Activated B cell treated with CpG ODN at 0.5 μM for 24 hours (primary cell): ENCODE data around the gene OTUD1. TPM values are rescaled to one million over a fixed set of nuclear protein-coding genes. Genes with fewer than 3 reads are reported as not detected.

Source experiments
- ATAC-seq: fragments of 200-7000 bp; cut with Tn5 transposase; one replicate; pipeline ENCODE4 v1.10.0; 2021; ENCODE audit warnings: low read depth, mild to moderate bottlenecking, moderate library complexity
- CTCF ChIA-PET: fragments of 350-600 bp; sonication (Branson Sonifier 250); formaldehyde crosslinking; loops from one replicate; lab custom pipeline; 2021; ENCODE audit warnings: antibody characterized with exemption; lab: Charles Lee
- POLR2A ChIA-PET: fragments of 350-600 bp; sonication (Branson Sonifier 250); formaldehyde crosslinking; loops from one replicate; lab custom pipeline; 2021; ENCODE audit warnings: antibody characterized with exemption; lab: Charles Lee
- DNase-seq: peaks from one replicate; pipeline ENCODE4 v3.0.0; 2022
- H3K27ac Mint-ChIP-seq: one replicate; pipeline ENCODE4 v1.8.0; 2020; ENCODE audit warnings: mixed read lengths
- H3K27me3 Mint-ChIP-seq: one replicate; pipeline ENCODE4 v1.8.0; 2021; ENCODE audit warnings: mixed read lengths
- H3K36me3 Mint-ChIP-seq: one replicate; pipeline ENCODE4 v1.8.0; 2021; ENCODE audit warnings: low read depth, mixed read lengths
- H3K4me1 Mint-ChIP-seq: one replicate; pipeline ENCODE4 v1.8.0; 2021; ENCODE audit warnings: mixed read lengths
- H3K4me3 Mint-ChIP-seq: one replicate; pipeline ENCODE4 v1.8.0; 2020; ENCODE audit warnings: mild to moderate bottlenecking, mixed read lengths
- H3K9me3 Mint-ChIP-seq: one replicate; pipeline ENCODE4 v1.8.0; 2020; ENCODE audit warnings: mixed read lengths
- CTCF ChIP-seq: fragments of 200-600 bp; IDR thresholded peaks from one replicate; pipeline ENCODE4 v1.8.0; 2022; ENCODE audit warnings: antibody characterized with exemption, mild to moderate bottlenecking
- intact Hi-C: fragments of 100-400 bp; cut with micrococcal nuclease; formaldehyde crosslinking; loops from one replicate; pipeline ENCODE4 v1.15.1; 2024
- total RNA-seq: library from RNA; stranded (reverse); gene quantifications from 2 replicates; pipeline ENCODE4 v1.2.3, GENCODE V29; 2022

The OTUD1 gene
- total RNA-seq, 1 donor from 2014 or later = 21.0 TPM

GRCh38 chr10:23404461-23404980 is 34.4 kb upstream of the OTUD1 start:
- no peaks in the 10 kb centered on the region for H3K36me3 Mint-ChIP-seq
- ChIA-PET POLR2A (no interaction called here), CTCF (no interaction called here)
- no peaks in the 10 kb centered on the region for H3K9me3 Mint-ChIP-seq
- H3K4me1 Mint-ChIP-seq = no peaks in the 10 kb centered on the region
- no peak overlapping the region for H3K27ac Mint-ChIP-seq
- ATAC-seq (no peak), DNase-seq (no peak)
- no peaks in the 10 kb centered on the region for H3K27me3 Mint-ChIP-seq
- TF ChIP-seq CTCF = no peak
- intact Hi-C loops = no loop called here
- H3K4me3 Mint-ChIP-seq = no peak overlapping the region

DNA sequence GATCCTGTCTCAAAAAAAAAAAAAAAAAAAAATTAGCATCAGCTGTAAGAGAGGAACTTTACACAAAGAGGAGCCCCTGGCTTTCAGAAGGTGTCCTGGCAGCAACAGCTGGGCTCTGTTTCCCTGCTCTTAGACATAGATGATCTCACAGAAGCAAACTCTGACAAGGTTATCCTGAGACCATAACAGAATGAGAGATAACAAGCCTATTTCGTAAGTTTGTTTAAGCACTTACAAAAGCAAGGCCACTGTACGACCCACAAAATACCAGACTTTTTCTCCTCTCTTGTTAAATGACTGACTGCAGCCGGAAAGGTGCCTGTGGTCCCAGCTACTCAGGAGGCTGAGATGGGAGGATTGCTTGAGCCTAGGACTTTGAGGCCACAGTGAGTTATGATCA is 33.3 kb upstream of the OTUD1 start:
- no peak for TF ChIP-seq CTCF
- intact Hi-C loops = no loop called here
- H3K27ac Mint-ChIP-seq = no peak overlapping the region
- H3K27me3 Mint-ChIP-seq = no peaks in the 10 kb centered on the region
- no peaks in the 10 kb centered on the region for H3K9me3 Mint-ChIP-seq
- H3K36me3 Mint-ChIP-seq = no peaks in the 10 kb centered on the region
- ChIA-PET POLR2A (no interaction called here), CTCF (no interaction called here)
- DNase-seq = no peak
- no peaks in the 10 kb centered on the region for H3K4me1 Mint-ChIP-seq
- no peak for ATAC-seq
- no peak overlapping the region for H3K4me3 Mint-ChIP-seq

- no peak for ATAC-seq
- POLR2A ChIA-PET = no interaction called here
- Mint-ChIP-seq H3K4me1 (no peaks in the 10 kb centered on the region), H3K27me3 (no peaks in the 10 kb centered on the region), H3K27ac (no peak overlapping the region), H3K4me3 (no peak overlapping the region), H3K9me3 (no peaks in the 10 kb centered on the region), H3K36me3 (no peaks in the 10 kb centered on the region)
- CTCF ChIA-PET = no interaction called here
- intact Hi-C loops = no loop called here
- no peak for DNase-seq
- TF ChIP-seq CTCF = no peak
These were observed 32.5 kb upstream of the OTUD1 start for GRCh38 chr10:23406409-23406808.

GRCh38 chr10:23408330-23408976 is 30.4 kb upstream of the OTUD1 start:
- Mint-ChIP-seq H3K27me3 (no peaks in the 10 kb centered on the region), H3K36me3 (no peaks in the 10 kb centered on the region), H3K4me1 (peaks cover 13% of the 10 kb centered on the region), H3K9me3 (no peaks in the 10 kb centered on the region), H3K27ac (no peak overlapping the region), H3K4me3 (no peak overlapping the region)
- POLR2A ChIA-PET = interaction anchor here (0.6 kb wide), 1 partner anchor 33 kb away, joined by 3 read pairs; no protein-coding TSS in a partner anchor
- ATAC-seq (no peak), DNase-seq (no peak)
- intact Hi-C loops = no loop called here
- TF ChIP-seq CTCF = no peak
- CTCF ChIA-PET = no interaction called here

- intact Hi-C loops = loop anchor here (2.0 kb wide), 1 partner anchor 27 kb away; the partner anchor contains the start of gene OTUD1
- no peak for TF ChIP-seq CTCF
- Mint-ChIP-seq H3K4me1 (peaks cover 26% of the 10 kb centered on the region), H3K27me3 (no peaks in the 10 kb centered on the region), H3K27ac (no peak overlapping the region), H3K36me3 (no peaks in the 10 kb centered on the region), H3K9me3 (no peaks in the 10 kb centered on the region), H3K4me3 (no peak overlapping the region)
- ChIA-PET CTCF (no interaction called here), POLR2A (no interaction called here)
- ATAC-seq = no peak
- no peak for DNase-seq
These were observed 26.7 kb upstream of the OTUD1 start for GRCh38 chr10:23412223-23412622.
